Midbrain (tissue), 1 donor: ENCODE results near the gene TRIM6.
"Not testable (repeated sequence)": the region's sequence is repeated elsewhere in the genome, so short reads cannot be mapped to it uniquely, and the experiment has no call there.

Experiments
- DNase-seq: peaks from one replicate; lab custom pipeline; 2025; lab: John Stamatoyannopoulos, UW

TRIM6 gene, protein sequence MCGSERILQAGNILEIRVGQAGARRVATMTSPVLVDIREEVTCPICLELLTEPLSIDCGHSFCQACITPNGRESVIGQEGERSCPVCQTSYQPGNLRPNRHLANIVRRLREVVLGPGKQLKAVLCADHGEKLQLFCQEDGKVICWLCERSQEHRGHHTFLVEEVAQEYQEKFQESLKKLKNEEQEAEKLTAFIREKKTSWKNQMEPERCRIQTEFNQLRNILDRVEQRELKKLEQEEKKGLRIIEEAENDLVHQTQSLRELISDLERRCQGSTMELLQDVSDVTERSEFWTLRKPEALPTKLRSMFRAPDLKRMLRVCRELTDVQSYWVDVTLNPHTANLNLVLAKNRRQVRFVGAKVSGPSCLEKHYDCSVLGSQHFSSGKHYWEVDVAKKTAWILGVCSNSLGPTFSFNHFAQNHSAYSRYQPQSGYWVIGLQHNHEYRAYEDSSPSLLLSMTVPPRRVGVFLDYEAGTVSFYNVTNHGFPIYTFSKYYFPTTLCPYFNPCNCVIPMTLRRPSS

GRCh38 chr11:5596607-5597201 lies at the start of gene TRIM6:
TSS of gene TRIM6 (plus strand) at chr11:5596637. CDS start at chr11:5596898, 261 bp downstream.
- DNase-seq: no peak

DNA sequence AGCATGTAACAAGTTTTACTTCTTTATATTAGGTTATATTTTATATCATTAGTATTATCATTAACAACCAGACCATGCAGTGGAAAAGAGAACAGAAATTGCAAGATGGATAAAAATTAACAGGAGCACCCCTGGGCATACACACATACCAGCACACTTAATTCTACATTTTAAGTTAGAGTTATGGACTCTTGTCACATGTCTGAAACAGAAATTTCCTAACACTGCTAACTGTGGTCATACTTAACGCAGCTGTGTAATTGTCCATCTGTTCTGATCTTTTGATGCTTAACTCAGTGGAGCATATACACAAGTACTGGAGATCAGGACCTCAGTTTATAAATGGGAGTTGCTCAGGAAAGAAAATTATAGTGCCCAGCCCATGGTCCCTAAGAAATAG lies 48.5 kb upstream of the TRIM6 start:
- no peak for DNase-seq

- DNase-seq: no peak
Observed at GRCh38 chr11:5548440-5548839, 48.0 kb upstream of the TRIM6 start, which contains the start of gene OR52H1. TSS of gene OR52H1 (minus strand) at chr11:5548540. CDS start at chr11:5545505, 3,035 bp downstream.

DNA sequence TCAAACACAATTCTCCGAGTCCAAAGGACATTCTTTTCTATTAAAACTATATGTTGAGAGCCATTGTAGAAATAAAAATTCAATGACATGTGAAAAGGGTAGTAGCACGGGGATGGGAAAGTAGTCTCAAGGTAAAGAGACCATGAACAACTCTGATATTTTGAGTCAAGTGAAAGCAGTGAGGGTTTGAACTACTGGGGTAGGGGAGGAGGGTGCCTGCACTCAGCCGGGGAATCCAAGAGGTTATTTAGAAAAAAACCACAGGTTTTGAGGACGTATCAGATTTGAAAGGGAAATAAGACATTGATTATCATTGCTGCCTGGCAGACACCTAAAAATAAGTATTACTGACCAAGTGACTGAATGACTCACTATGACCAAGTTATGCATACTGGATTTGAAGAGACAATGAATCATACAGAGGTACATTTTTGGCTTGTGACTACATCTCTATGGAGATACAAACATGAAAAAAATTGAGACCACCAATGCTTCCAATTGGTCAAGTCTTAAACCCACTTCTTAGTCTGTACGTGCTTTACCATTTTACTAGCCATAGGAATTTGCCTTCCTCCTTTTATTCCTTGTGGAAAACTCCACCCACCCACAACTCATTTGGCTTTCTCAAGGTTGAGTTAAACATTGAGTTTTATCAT lies 45.9 kb upstream of the TRIM6 start:
- no peak for DNase-seq

DNA sequence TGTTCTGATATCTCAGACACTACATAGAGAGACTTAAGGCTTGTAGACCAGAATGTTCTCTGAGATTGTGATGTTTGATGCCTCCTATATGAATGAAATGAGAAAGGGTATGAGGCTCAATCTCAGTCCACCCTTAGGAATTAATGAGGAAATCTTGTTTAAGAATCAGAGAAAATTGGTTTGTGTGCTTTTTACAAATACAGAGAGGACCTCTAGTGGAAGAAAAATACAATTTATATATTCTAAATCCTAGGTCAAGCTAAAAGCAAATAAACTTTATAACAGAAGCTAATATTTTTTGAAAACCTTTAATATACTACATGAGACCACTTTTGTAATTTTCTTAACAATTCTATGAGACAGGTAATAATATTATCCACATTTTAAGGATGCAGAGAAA lies 43.1 kb upstream of the TRIM6 start:
- DNase-seq: no peak

GRCh38 chr11:5556596-5557188 lies 39.7 kb upstream of the TRIM6 start:
- DNase-seq: no peak

- DNase-seq: no peak
Observed at GRCh38 chr11:5557751-5558150, 38.7 kb upstream of the TRIM6 start.

DNA sequence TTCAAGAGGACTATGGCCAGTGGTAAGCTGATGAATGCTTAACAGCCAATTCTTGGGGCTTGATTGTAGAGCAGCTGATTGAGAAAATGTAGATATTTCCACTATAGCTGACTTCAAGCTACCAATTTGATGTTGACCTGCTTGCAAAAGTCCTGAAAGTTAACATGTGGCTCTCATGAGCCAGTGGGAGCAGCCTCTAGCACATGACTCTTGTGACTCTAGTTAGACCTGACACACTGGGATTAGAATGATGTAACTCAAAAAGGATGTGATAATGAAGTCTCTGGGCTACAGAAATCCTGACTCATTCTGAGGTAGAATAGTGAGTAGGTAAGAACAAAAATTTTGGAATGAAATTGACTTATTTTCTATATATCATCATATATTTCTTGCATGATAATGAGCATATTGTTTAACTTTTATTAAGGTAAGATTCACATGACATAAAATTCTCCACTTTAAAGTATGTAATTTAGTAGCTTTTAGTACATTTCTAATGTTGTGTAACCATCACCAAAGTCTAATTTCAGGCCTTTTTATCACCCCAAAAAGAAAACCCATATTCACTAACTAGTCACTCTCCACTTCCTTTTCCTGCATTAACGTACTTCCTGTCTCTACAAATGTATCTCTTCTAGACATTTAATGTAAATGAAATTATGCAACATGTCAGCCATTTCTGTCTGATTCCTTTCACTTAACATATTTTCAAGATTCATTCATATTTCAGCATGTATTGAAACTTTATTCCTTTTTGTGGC lies 32.0 kb upstream of the TRIM6 start:
- DNase-seq: no peak

DNA sequence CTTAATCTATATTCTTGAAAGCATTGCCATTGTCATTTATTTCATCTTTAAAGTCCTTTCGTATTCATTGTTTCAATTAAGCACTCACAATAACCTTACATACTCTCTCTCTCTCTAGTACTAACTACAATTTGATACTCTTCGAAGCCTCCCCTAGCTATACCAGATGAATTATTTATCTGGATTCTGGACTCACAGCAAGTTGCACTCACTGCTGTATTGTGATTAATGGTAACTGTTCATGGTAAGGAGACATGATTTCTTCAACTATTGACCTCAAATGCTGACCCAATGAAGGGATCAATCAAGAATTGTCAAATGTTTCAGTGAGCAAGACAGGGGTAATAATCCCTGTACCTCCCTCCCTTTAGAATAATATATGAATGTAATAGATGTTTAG lies 21.8 kb upstream of the TRIM6 start:
- DNase-seq: no peak

DNA sequence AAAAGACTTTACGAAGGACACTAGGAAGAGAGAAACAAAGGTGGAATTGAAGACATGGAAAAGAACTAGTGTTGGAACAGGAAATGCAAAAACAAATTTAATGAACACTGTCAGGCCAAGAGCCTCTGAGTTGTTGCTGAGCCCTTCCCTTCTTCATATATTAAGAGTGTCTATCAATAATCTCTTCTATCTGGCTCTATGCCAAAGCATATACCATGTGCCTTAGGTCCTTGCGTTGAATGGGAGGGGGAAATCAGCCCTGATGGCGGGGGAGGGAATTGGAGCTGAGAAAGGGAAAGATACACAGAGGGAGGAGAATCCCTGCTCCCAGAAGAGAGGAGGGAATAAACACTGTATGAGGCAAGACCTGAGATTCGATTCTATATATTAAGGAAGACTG lies 21.3 kb upstream of the TRIM6 start:
- no peak for DNase-seq

DNA sequence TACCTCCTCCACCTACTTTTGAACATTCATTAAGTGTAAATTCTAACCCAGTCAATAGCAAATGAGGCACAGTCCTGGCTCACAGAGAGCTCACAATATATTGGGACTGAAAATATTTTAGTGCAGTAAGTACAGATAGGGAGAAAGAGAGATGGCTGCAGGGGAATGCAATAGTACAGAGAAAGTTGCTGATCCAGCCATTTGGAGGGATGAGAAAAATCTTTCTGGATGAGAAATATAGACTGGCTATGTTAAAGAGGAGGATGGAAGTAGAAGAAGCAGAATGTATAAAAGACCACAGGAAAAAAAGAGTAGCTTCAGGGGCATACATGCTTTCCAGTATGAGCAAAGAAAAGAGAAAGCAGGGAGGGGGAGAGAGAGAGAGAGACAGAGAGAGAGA lies 19.3 kb upstream of the TRIM6 start:
- DNase-seq: no peak

GRCh38 chr11:5580577-5580976 lies 15.9 kb upstream of the TRIM6 start, which contains the start of gene OR52B6:
TSS of gene OR52B6 (plus strand) at chr11:5580877. CDS start at chr11:5580877, 0 bp downstream.
- no peak for DNase-seq

DNA sequence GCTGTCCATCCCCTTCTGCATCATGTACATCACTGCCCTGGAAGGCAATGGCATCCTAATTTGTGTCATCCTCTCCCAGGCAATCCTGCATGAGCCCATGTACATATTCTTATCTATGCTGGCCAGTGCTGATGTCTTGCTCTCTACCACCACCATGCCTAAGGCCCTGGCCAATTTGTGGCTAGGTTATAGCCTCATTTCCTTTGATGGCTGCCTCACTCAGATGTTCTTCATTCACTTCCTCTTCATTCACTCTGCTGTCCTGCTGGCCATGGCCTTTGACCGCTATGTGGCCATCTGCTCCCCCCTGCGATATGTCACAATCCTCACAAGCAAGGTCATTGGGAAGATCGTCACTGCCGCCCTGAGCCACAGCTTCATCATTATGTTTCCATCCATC lies 15.4 kb upstream of the TRIM6 start:
- DNase-seq: no peak

- not testable (repeated sequence) for DNase-seq
Observed at GRCh38 chr11:5584458-5584857, 12.0 kb upstream of the TRIM6 start.

- DNase-seq: not testable (repeated sequence)
Observed at GRCh38 chr11:5589906-5590305, 6.5 kb upstream of the TRIM6 start.

- no peak for DNase-seq
Observed at GRCh38 chr11:5591613-5592012, 4.8 kb upstream of the TRIM6 start.

DNA sequence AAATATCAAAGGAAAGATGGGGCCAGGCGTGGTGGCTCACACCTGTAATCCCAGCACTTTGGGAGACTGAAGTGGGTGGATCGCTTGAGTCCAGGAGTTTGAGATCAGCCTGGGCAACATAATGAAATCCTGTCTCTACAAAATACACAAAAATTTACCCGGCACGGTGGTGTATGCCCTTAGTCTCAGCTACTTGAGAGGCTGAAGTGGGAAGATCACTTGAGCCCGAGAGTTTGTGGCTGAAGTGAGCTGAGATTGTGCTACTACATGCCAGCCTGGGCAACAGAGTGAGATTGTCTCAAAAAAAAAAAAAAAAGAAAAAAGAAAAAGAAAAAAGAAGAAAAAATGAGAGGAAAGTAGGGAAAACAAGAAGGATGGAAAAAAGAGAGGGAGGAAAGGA lies 3.8 kb upstream of the TRIM6 start:
- DNase-seq: no peak

DNA sequence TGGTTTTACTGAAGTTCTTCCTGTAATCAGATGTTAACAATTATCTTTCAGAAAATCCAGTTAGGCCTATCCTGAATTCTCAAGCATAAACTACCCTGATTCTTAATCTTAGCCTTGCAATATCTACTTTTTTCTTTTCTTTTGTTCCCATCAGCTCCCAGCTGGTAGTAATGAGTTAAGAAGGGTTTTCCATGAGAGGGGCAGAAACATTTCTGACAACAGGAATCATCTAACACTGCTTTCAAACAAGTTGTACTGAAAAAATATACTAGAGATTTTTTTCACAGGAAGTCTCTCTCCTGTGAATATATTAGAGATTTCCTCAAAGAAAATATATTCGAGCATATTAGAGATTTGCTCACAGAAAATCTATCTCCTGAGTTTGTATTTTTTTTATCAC lies 3.3 kb upstream of the TRIM6 start:
- no peak for DNase-seq

- no peak for DNase-seq
Observed at GRCh38 chr11:5597953-5598352, 1.5 kb downstream of the TRIM6 start.

GRCh38 chr11:5600374-5600851 lies 4.0 kb downstream of the TRIM6 start:
- DNase-seq: peak; percentile 31

DNA sequence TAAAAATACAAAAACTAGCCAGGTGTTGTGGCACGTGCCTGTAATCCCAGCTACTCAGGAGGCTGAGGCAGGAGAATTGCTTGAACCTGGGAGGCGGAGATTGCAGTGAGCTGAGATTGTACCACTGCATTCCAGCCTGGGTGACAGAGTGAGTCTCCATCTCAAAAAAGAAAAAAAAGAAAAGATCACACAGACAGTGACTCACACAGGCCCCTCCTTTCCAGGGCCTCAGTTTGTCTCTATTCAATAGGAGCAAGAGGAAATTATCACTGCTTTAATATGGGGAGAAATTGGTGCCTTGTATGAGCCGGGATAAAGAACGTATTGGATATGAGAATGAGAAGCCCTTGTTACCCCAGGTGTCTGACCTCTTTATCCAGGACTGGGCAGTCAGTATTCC lies 6.4 kb downstream of the TRIM6 start:
- DNase-seq: not testable (repeated sequence)
